Ovary (tissue), 9 donors: ENCODE results near the gene KRTAP5-3. TPM values are rescaled to one million over a fixed set of nuclear protein-coding genes. Genes with fewer than 3 reads are reported as not detected.

Experiments used
- DNase-seq, 5 donors: peaks; one replicate each; pipeline ENCODE4 v3.0.0-alpha.2; 2019 to 2020
- H3K27ac ChIP-seq, 2 donors: fragments of 200-600 bp; one replicate each; pipeline versions ENCODE4 v1.5.1 to v1.8.0; 2019 to 2022
- H3K27me3 ChIP-seq: fragments of 200-600 bp; one replicate; pipeline ENCODE4 v1.8.0; 2022
- H3K36me3 ChIP-seq: fragments of 200-600 bp; sonication (generic); one replicate; pipeline ENCODE4 v1.5.1; 2019
- H3K4me1 ChIP-seq: one replicate; pipeline ENCODE4 v1.8.1; 2013; ENCODE audit warnings: mild to moderate bottlenecking, moderate library complexity; ENCODE audit not compliant: insufficient read depth
- H3K4me3 ChIP-seq: fragments of 200-600 bp; sonication (generic); one replicate; pipeline ENCODE4 v1.5.1; 2017
- H3K9me3 ChIP-seq, 2 donors: fragments of 200-600 bp in 1 of 2; sonication (generic) in 1 of 2; one replicate each; pipeline versions ENCODE4 v1.5.1 to v1.8.1; 2013 to 2019; ENCODE audit warnings: mild to moderate bottlenecking in 1 of 2, moderate library complexity in 1 of 2
- CTCF ChIP-seq, 3 donors: fragments of 450-650 bp in 2 of 3; fragments of 200-600 bp in 1 of 3; IDR thresholded peaks; one replicate each; pipeline versions ENCODE4 v1.5.1 to v1.8.0; 2016 to 2022; ENCODE audit warnings: antibody characterized with exemption in 3 of 3, mild to moderate bottlenecking in 1 of 3
- EP300 ChIP-seq: sonication (generic); formaldehyde crosslinking; IDR thresholded peaks from one replicate; pipeline ENCODE4 v1.6.1; 2017; ENCODE audit warnings: antibody characterized with exemption
- POLR2A ChIP-seq: fragments of 450-650 bp; IDR thresholded peaks from one replicate; pipeline ENCODE4 v1.6.1; 2017; ENCODE audit warnings: antibody characterized with exemption, mild to moderate bottlenecking, moderate library complexity
- WGBS, 3 donors: extraction: QIAGEN DNeasy Blood & Tissue Kit in 1 of 3; methylation state at CpG; one replicate each; pipeline versions ENCODE4 v1.1.5 to v1.1.7; 2013 to 2017; 5-methylcytosine and 5-hydroxymethylcytosine counted together
- intact Hi-C, 4 donors: fragments of 100-400 bp; cut with DNase I; formaldehyde crosslinking; loops; one replicate each; pipeline versions ENCODE4 v1.11.0 to v1.15.1; 2022 to 2023
- polyA plus RNA-seq, 2 donors: library from polyadenylated mRNA; stranded (reverse); fragments of 200-250 nt in 1 of 2; fragments of 350-450 nt in 1 of 2; fragmentation: Illumina TruSeq in 1 of 2; extraction: RNeasy Lipid Tissue Mini Kit (QIAGEN cat#74804) in 1 of 2; gene quantifications; one replicate each; pipeline ENCODE4 v1.2.3, GENCODE V29; 2013 to 2014
- total RNA-seq, 7 donors: library from RNA; depleted of rRNA in 2 of 7; stranded (reverse); fragments of >200 nt in 2 of 7; fragmentation: NEBNext Ultra II Directional in 3 of 7; extraction: Animal tissue kit (Norgen Biotek cat#: 25700) in 3 of 7; gene quantifications; one replicate each; pipeline versions ENCODE4 v1.1.0 to v1.2.4, GENCODE V29; 2016 to 2023
- donor health status: DM: no; HTN: no; CAD: no; lungs with moderate emphysema.
- donor health status: DM: no; HTN: no; CAD: no.
- donor health status: Bipolar disorder and iron deficiency.
- donor health status: DM: yes; HTN: yes; CAD: no.
- donor health status: DM: no; HTN: no; CAD: no.
- donor health status: DM: yes; HTN: yes; CAD: no.

KRTAP5-3 gene
- total and polyA plus RNA-seq, 9 donors = not detected

DNA sequence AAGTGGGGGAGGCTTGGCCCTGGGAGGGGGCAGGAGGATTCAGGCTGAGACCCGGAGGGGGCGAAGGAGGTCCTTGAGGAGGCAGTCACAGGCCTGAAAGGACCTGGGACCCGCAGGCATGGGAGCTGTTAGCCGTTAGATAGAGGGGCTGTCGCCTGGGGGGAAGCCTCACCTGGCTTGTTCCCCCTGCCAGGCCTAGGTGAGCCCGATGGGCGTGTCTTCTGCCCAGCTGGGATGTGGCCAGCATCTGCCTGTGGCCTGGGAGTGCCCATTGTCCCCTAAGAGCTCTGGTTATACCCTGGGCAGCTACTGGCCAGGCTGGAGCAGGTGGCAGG, 34.4 kb downstream of the KRTAP5-3 start:
- Histone ChIP-seq H3K36me3 (no peaks in the 10 kb centered on the region), H3K27ac (no peak overlapping the region), H3K4me1 (no peaks in the 10 kb centered on the region), H3K4me3 (peak overlapping the region; percentile 43), H3K27me3 (no peaks in the 10 kb centered on the region), H3K9me3 (peaks cover 0 to 4% of the 10 kb centered on the region in 2 donors)
- no peak for DNase-seq
- TF ChIP-seq CTCF (IDR thresholded peaks at IDR 0.05) (no peak), POLR2A (no peak), EP300 (no peak)
- 6 to 19% (median 9%) methylated on average over 7 of the region's 7 CpGs for WGBS, 3 donors
- intact Hi-C loops = loop anchor here (1.0 to 10.0 kb wide), 5 partner anchors 15 to 372 kb away; no protein-coding TSS in a partner anchor

- no peak for DNase-seq
- TF ChIP-seq EP300 = no peak
- no peak for TF ChIP-seq POLR2A
- no peak for TF ChIP-seq CTCF (IDR thresholded peaks at IDR 0.05)
- peak overlapping the region; percentile 54 for H3K4me3 ChIP-seq
- no peak overlapping the region for H3K27ac ChIP-seq
- no peaks in the 10 kb centered on the region for H3K36me3 ChIP-seq
- H3K9me3 ChIP-seq = peaks cover 0 to 2% of the 10 kb centered on the region in 2 donors
- no peaks in the 10 kb centered on the region for H3K27me3 ChIP-seq
- 2 to 7% (median 4%) methylated on average over 25 to 37 of the region's 37 CpGs for WGBS, 3 donors
- H3K4me1 ChIP-seq = no peaks in the 10 kb centered on the region
- intact Hi-C loops = loop anchor here in 3 of 4 donors (2.0 to 10.0 kb wide), 3 partner anchors 14 to 371 kb away; no protein-coding TSS in a partner anchor
Measured at GRCh38 chr11:1573077-1573902, 35.0 kb downstream of the KRTAP5-3 start.

DNA sequence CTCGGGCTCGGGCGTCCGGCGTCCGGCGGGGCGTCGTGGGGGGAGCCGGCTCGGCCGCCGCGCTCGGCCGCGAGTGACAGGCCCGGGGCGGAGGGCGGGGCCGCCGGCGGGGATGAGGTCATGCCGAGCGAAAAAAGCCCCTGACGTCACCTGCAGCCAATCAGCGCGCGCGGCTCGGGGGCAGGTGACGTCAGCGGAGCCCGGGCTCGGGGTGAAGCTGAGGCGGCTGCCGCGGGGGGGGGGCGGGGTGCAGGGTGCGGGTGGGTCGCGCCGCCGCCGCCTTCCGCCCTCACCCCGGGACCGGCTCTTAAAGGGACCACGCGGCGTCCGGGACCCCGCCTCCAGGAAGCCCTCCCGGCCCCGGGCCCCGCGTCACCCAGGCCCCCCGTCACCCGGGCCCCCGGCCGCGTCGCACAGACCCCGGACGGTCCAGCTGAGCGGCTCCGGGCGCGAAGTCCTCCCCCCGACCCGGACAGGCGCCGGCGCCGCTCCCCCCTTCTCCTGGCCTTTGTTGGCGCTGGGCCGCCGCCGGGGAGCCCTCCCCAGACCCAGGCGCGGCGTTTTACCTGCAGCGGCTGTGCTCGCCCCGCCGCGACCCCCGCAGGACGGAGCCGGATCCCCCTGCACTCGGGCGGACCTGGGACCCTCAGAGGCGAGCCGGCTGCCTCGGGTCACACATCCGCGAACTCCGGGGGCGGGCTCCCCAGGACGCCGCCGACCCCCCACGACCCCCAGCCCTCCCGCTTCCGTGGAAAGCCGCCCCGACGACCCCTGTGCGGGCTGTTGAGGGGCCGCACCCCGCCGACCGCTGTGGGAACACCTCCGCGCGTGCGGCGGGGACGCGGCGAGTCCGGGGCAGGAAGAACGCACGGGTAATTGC, 35.8 kb downstream of the KRTAP5-3 start, which contains the start of gene DUSP8:
TSS of gene DUSP8 (minus strand) at position 75 of the 880 bp plus-strand sequence. CDS start 6,445 bp downstream, outside the sequence.
- H3K36me3 ChIP-seq = no peaks in the 10 kb centered on the region
- peak; percentile 56 to 84 (median 83) for DNase-seq
- no peak for TF ChIP-seq EP300
- TF ChIP-seq POLR2A = no peak
- no peak for TF ChIP-seq CTCF (IDR thresholded peaks at IDR 0.05)
- H3K27ac ChIP-seq = peak within 1 kb of the TSS in 1 of 2 donors; percentile 52
- no peaks in the 10 kb centered on the region for H3K27me3 ChIP-seq
- no peaks in the 10 kb centered on the region for H3K9me3 ChIP-seq
- peak within 1 kb of the TSS; percentile 54 for H3K4me3 ChIP-seq
- 0 to 1% (median 0%) methylated on average over 40 to 124 of the region's 124 CpGs for WGBS, 3 donors
- intact Hi-C loops = loop anchor here in 3 of 4 donors (1.0 to 10.0 kb wide), 4 partner anchors 14 to 370 kb away; no protein-coding TSS in a partner anchor
- H3K4me1 ChIP-seq = no peaks in the 10 kb centered on the region

DNA sequence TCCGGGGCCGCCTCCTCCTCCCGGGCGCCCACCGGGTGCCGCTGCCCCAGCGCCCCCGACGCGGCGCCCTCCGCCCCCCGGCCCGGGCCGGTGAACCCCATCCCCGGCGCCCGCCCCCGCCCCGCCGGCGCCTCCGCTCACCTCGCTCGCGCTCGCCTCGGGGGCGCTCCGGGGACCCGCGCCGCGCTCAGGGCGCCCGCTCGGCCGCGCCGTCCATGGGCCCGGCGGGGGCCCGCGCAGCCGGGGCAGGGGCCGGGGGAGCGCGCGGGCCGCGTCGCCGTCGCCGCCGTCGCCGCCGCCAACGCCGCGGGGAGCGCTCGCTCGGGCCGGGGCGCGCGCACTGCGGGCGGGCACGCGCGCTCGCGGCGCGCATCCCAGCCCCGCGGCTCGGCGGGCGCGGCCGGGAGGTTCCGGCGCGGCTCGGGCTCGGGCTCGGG, 36.5 kb downstream of the KRTAP5-3 start:
- intact Hi-C loops = loop anchor here in 3 of 4 donors (1.0 to 10.0 kb wide), 4 partner anchors 13 to 369 kb away; no protein-coding TSS in a partner anchor
- no peak for DNase-seq
- Histone ChIP-seq H3K27ac (peak overlapping the region in 1 of 2 donors; percentile 52), H3K4me1 (no peaks in the 10 kb centered on the region), H3K36me3 (no peaks in the 10 kb centered on the region), H3K9me3 (no peaks in the 10 kb centered on the region), H3K4me3 (peak overlapping the region; percentile 41), H3K27me3 (no peaks in the 10 kb centered on the region)
- WGBS, 3 donors = 0 to 1% (median 1%) methylated on average over 2 to 87 of the region's 91 CpGs
- TF ChIP-seq EP300 = no peak
- no peak for TF ChIP-seq CTCF (IDR thresholded peaks at IDR 0.05)
- TF ChIP-seq POLR2A = no peak
